Measurements from ENCODE around the gene CAMTA1.

Gene CAMTA1

DNA sequence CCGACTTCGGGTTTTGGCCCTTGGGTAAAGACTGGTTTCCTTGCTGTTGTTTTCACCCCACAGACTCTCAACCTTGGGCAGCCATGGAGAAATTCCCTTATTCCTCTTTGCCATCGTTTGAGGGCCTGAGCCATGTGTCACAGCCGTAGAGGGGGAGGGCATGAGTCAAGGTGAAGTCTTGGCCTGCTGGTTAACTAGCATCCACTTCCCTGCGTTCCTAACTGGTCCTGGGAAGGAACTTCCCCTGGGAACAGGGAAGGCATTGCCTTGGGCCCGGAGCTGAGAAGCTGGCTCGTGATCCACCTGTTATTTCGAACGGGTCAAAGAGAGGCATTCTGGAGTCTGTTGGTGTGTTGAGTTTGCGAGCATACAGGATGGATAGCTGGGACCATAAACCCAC is 464.9 kb downstream of the CAMTA1 start:
- no peak for DNase-seq

DNA sequence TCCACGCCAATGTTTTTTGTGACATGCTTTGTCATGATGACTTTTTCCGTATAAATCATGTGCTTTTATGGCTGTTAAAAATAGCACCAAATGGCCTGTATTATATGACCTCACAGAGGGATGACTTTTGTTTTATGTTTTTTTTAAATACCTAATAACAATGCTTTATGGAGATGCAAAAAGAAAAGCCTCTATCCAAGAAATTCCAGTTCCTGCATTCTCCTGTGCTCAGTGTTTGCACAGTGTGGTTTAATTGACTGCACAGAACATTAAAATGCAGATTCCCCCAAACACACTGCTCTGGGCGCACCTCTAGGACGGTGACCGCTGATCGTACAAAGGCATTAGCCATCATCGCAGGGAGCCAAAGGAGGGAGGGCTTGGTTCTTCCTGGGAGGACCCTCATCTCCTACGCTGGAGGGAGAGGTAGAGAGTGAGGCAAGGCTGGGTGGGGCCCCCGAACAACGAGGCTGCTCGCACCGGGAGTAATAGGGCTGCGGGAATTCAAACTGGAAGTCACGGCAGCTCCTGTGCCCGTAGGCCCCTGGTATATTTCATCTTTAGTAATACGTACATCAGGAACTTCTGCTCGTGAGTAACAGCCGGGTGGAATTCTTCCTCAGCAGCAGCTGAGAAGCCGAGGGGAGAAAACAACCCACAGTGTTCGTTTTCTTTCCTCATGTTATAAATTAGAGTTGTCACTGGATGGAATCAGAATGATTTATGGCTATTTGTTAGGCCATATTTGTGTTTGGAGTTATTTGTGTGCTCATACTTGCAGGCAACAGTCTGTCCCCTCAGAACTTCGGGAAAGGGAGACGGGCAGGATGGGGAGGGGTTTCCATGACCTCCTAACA is 465.6 kb downstream of the CAMTA1 start:
- no peak for DNase-seq

- DNase-seq: no peak
Measured at GRCh38 chr1:7251454-7251800, 466.2 kb downstream of the CAMTA1 start.

DNA sequence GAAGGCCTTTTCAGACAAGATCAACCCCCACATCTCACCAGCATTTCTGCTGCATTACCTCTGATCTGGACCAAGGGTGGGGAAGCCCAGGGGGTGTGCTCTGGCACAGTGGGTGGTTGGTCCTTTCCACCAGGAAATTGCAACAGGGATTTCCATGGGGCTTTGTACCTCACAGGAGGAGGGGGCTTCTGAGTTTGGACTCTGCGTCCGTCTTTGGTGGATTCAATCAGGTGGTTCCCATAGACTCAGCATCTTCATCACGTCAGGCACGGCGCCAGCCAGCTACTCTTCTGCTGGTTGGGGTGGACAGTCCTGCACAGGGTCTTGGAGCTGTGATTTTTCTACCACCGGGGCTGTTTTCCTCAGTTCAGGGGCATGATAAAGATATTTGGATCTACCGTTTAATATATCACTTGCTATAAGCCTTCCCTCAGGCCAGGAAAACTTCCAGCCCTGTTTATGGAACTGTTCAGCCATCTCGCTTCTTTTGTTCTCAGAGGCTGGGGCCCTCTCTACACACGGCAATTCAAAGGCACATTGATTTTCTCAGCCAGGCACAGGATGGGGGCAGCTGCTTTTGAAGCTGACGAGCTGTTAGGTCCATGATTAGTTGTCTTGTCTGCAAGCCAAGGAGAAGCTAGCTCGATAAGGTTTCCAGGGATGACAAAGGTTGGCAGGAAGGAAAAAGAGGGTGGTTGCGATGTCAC is 467.3 kb downstream of the CAMTA1 start:
- DNase-seq: no peak

DNA sequence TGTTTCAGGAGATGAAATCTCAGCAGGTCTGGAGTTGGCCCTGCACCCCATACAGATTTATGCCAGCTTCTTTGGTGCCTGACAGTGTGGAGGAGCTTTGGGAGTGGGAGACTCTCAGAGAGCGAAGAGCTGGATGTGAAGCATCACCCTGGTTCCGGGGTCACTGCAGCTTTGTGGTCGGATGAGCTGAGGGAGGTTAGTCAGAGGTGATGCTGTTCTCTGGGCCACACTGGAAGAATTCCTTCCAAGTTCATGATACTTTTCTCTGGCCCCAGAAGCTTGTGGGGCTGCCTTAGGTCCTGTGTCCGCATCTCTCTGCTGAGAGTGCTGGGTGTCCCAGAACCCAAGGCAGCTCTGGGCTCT is 467.8 kb downstream of the CAMTA1 start:
- no peak for DNase-seq

- no peak for DNase-seq
Measured at GRCh38 chr1:7253988-7254587, 468.8 kb downstream of the CAMTA1 start.

- no peak for DNase-seq
Measured at GRCh38 chr1:7255303-7256058, 470.2 kb downstream of the CAMTA1 start.

- no peak for DNase-seq
Measured at GRCh38 chr1:7256526-7256925, 471.3 kb downstream of the CAMTA1 start.

GRCh38 chr1:7257225-7257624 is 472.0 kb downstream of the CAMTA1 start:
- no peak for DNase-seq

DNA sequence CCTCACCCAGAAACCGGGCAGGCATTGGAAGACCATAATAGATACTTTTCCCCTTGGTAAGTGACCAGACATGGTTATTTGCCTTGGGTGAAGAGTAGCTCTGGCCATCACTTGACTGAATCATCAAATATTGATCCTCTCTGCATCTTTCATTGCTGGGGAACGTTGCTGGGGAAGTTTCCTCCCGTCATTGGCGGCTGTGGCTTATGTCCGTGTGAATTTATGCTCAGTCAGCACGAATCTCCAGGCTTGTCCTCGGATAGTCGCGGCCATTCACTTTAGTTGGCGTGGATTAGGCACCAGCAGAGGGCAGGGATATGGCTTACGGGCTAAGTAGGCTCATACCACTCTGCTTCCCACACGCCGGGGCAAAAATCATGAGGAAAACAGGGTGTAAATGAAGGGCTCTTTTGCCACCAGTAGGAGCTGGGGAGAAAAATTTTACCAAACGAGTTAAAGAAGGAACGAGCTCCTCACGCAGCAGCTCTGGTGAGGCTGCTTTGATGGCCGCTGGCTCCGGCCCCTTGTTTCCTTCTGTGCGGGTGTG is 473.4 kb downstream of the CAMTA1 start:
- DNase-seq: no peak

DNA sequence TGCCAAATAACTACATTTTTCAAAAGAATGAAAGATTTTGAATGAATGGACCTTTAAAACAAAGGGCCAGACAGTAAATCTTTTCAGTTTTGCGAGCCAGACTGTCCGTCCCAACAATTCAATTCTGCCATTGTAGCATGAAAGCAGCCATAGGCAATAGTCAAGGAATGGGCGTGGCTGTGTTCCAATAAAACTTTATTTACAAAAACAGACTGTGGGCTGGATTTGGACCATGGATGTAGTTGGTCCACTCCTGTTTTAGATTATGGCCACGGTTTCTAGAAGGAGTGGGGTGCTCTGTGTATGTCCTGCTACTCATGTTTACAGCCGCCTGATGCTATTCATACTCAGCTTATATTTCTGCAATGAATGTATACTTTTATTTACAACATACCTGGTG is 474.7 kb downstream of the CAMTA1 start:
- DNase-seq: no peak

GRCh38 chr1:7261490-7261889 is 476.2 kb downstream of the CAMTA1 start:
- no peak for DNase-seq

DNA sequence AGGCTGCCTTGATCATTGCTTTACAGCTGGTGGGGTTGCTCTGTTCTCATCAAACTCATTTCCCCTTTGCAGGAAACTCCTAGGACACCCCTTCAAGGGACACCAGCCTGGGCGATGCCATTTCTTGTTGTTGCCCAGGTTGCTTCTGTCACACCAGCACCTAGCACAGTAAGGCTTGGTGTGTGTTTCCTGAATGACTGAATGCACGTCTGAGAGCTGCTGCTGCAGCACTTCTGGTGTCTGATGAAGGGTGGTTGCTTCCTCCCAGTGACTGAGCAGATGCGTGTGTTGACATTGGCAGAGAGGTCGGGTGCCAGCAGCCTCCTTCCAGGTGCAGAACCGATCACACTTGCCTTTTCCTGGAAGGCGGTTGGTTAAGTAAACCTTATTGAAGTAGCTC is 477.4 kb downstream of the CAMTA1 start:
- no peak for DNase-seq

- no peak for DNase-seq
Measured at GRCh38 chr1:7263021-7263960, 478.0 kb downstream of the CAMTA1 start.

GRCh38 chr1:7264101-7264500 is 478.8 kb downstream of the CAMTA1 start:
- no peak for DNase-seq

- no peak for DNase-seq
Measured at GRCh38 chr1:7265771-7266371, 480.6 kb downstream of the CAMTA1 start.

DNA sequence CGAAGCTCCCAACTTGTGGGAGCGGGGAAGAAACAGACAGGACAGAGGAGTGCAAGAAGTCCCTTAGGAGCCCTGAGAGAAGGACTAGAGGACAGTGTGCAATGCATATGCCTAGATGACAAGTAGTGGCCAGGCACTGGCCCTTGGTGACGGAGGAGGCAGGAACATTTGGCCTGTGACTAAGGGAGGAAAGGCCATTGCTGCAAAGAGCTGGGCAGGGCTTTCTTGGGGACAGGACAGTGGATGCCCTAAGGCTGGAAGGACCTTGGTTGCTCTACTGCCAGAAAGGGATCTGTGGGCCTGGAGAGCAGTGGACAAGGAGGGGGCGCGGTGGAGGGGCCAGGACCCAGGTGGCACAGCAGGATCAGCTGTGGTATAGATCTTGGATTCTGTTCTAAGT is 481.3 kb downstream of the CAMTA1 start:
- DNase-seq: no peak

- no peak for DNase-seq
Measured at GRCh38 chr1:7267493-7267892, 482.2 kb downstream of the CAMTA1 start.

DNA sequence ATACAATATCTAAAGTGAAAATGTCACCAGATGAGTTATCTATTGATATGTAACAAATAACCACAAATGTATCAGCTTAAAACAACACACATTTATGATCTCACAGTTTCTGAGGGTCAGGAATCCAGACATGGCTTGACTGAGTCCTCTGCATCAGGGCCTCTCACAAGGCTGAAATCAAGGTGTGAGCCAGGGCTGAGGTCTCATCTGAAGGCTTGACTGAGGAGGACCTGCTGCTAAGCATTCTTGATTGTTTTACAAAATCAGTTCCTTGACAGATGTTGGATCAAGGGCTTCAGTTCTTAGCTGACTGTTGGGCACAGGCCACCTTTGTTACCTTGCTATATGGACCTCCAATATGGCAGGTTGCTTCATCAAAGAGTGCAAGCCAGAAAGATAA is 483.7 kb downstream of the CAMTA1 start:
- no peak for DNase-seq

DNA sequence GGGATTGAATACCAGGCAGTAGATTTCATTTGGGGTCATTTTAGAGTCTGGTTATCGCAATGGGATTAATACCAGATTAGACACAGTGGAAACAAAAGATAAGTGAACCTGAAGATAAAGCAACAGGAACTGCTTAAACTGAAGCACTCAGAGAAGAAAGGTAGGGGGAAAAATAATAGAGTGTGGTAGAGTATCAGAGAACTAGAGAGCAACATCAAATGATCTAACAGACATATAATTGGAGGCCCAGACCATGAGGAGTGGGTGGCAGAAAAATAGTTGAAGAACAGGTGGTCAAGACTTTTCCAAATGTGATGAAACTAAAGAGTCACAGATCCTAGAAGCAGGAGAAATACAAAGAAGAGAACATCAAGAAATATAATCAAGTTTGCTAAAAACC is 484.3 kb downstream of the CAMTA1 start:
- no peak for DNase-seq

GRCh38 chr1:7274256-7274655 is 489.0 kb downstream of the CAMTA1 start:
- DNase-seq: no peak

DNA sequence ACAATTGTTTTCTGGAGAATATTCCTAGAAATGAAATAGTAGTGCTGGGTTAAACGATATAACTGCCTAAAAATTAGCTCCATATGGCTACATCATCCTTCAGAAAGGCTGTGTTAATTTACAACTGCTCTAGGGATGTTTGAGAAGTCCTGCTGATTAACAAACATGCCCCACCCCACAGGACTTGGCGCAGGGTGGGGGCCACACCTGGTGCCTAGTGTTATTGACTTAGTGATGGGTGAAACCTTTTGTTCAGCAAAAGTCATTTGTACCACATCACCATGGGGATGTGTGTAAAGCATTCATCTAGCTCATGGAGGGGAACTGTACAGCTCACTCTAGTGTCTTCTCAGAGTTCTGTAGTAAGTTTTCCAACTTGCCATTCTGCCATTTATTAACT is 492.8 kb downstream of the CAMTA1 start:
- DNase-seq: no peak

All from MV-4-11 (cell line).